22Rv1 (cell line): ENCODE measurements around the gene AKR7A2.

Source experiments
- CTCF ChIP-seq: fragments of 450-650 bp; IDR thresholded peaks from 2 replicates; pipeline ENCODE4 v1.5.1; 2017; ENCODE audit warnings: mild to moderate bottlenecking
- ZFX ChIP-seq: fragments of 450-650 bp; IDR thresholded peaks from 2 replicates; pipeline ENCODE4 v1.6.1; 2017; ENCODE audit warnings: antibody characterized with exemption, borderline replicate concordance

- TF ChIP-seq CTCF: no peak
- no peak for TF ChIP-seq ZFX
These were observed 56.7 kb downstream of the AKR7A2 start for GRCh38 chr1:19255288-19255687.
